HCT116 (cell line): ENCODE data around the gene FXYD1. TPM values are rescaled to one million over a fixed set of nuclear protein-coding genes. Genes with fewer than 3 reads are reported as not detected.

Source experiments
- ATAC-seq: fragments of 200-7000 bp; cut with Tn5 transposase; 2 replicates; pipeline ENCODE4 v1.9.1; 2020; ENCODE audit warnings: mild to moderate bottlenecking, moderate library complexity
- BruUV-seq: library from RNA; stranded (reverse); fragments of 400-500 nt; replicated peaks from 2 replicates; lab custom pipeline; 2021; lab: Mats Ljungman, UMichigan
- CTCF ChIA-PET: fragments of 300-600 bp; sonication (Branson Sonifier 250); formaldehyde crosslinking; loops from one replicate; lab custom pipeline; 2021; ENCODE audit warnings: antibody characterized with exemption; lab: Charles Lee
- POLR2A ChIA-PET: fragments of 300-600, 350-600 bp; sonication (Branson Sonifier 250); formaldehyde crosslinking; loops from one replicate; lab custom pipeline; 2021; ENCODE audit warnings: antibody characterized with exemption; lab: Charles Lee
- RAD21 ChIA-PET, 2 experiments: fragments of 300-600 bp; sonication (Branson Sonifier 250); formaldehyde crosslinking; loops; one replicate each; lab custom pipeline; 2023; ENCODE audit warnings: low total read pairs in 2 of 2; ENCODE audit not compliant: uncharacterized antibody in 2 of 2, unreplicated experiment in 2 of 2, low non-redundant PET in 1 of 2; lab: Charles Lee
- DNase-seq: peaks from one replicate; pipeline ENCODE4 v3.0.0-alpha.2; 2010; ENCODE audit warnings: low read depth, low spot score
- H2AFZ ChIP-seq: fragments of 200-600 bp; shearing (Covaris generic), sonication (generic); 2 replicates; pipeline ENCODE4 v1.6.1; 2017; ENCODE audit warnings: low read depth, mixed run types, mixed read lengths, antibody characterized with exemption, low read length; ENCODE audit not compliant: poor library complexity, severe bottlenecking
- H3K27ac ChIP-seq: 2 replicates; pipeline ENCODE4 v1.5.1; 2012; ENCODE audit warnings: low read depth, low read length
- H3K27me3 ChIP-seq: fragments of 200-600 bp; sonication (generic); 2 replicates; pipeline ENCODE4 v1.6.1; 2016; ENCODE audit warnings: mixed run types, low read length, mixed read lengths; ENCODE audit not compliant: insufficient read depth
- H3K36me3 ChIP-seq, 2 experiments: fragments of 200-500 bp in 1 of 2; fragments of 200-600 bp in 1 of 2; sonication (Bioruptor generic) in 1 of 2; sonication (generic) in 1 of 2; 2 replicates each; pipeline versions ENCODE4 v1.5.1 to v1.6.1; 2014 to 2016; ENCODE audit warnings: low read length in 2 of 2, inconsistent platforms in 1 of 2, mixed read lengths in 1 of 2, mixed run types in 1 of 2; ENCODE audit not compliant: insufficient read depth in 2 of 2, control insufficient read depth in 1 of 2
- H3K4me1 ChIP-seq, 2 experiments: fragments of 200-600 bp in 1 of 2; sonication (generic) in 1 of 2; 2 replicates each; pipeline versions ENCODE4 v1.5.1 to v1.6.1; 2012 to 2017; ENCODE audit warnings: low read length in 2 of 2, inconsistent platforms in 1 of 2, mild to moderate bottlenecking in 1 of 2, mixed read lengths in 1 of 2, mixed run types in 1 of 2, moderate library complexity in 1 of 2; ENCODE audit not compliant: insufficient read depth in 2 of 2, control insufficient read depth in 1 of 2
- H3K4me2 ChIP-seq: fragments of 200-600 bp; sonication (generic); 2 replicates; pipeline ENCODE4 v1.6.1; 2017; ENCODE audit warnings: mixed run types, low read length, mixed read lengths
- H3K4me3 ChIP-seq, 2 experiments: fragments of 200-600 bp in 1 of 2; sonication (generic) in 1 of 2; replicated peaks in 1 of 2; 2 replicates each; pipeline ENCODE4 v1.5.1; 2011 to 2016; ENCODE audit warnings: low read length in 2 of 2, control low read depth in 1 of 2, low read depth in 1 of 2, mild to moderate bottlenecking in 1 of 2, mixed read lengths in 1 of 2, mixed run types in 1 of 2
- H3K79me2 ChIP-seq: fragments of 200-600 bp; sonication (generic); 2 replicates; pipeline ENCODE4 v1.6.1; 2017; ENCODE audit warnings: mild to moderate bottlenecking, mixed run types, low read length, moderate library complexity, mixed read lengths; ENCODE audit not compliant: insufficient read depth
- H3K9ac ChIP-seq: fragments of 200-600 bp; sonication (generic); 2 replicates; pipeline ENCODE4 v1.6.1; 2016; ENCODE audit warnings: low read length, mixed read lengths
- H3K9me2 ChIP-seq: fragments of 200-600 bp; sonication (generic), shearing (Covaris generic); 2 replicates; pipeline ENCODE4 v1.6.1; 2017; ENCODE audit warnings: mixed run types, mild to moderate bottlenecking, moderate library complexity; ENCODE audit not compliant: insufficient read depth
- H3K9me3 ChIP-seq, 2 experiments: fragments of 200-500 bp in 1 of 2; fragments of 200-600 bp in 1 of 2; sonication (Bioruptor generic) in 1 of 2; sonication (generic) in 1 of 2; 2 replicates each; pipeline ENCODE4 v1.6.1; 2014 to 2017; ENCODE audit warnings: low read length in 2 of 2, mixed read lengths in 2 of 2, inconsistent platforms in 1 of 2, low read depth in 1 of 2, mild to moderate bottlenecking in 1 of 2, mixed run types in 1 of 2, moderate library complexity in 1 of 2; ENCODE audit not compliant: control insufficient read depth in 1 of 2, insufficient read depth in 1 of 2
- H4K20me1 ChIP-seq: fragments of 200-600 bp; sonication (generic), shearing (Covaris generic); 2 replicates; pipeline ENCODE4 v1.6.1; 2017; ENCODE audit warnings: mixed run types, mild to moderate bottlenecking, moderate library complexity; ENCODE audit not compliant: insufficient read depth
- ATF3 ChIP-seq: IDR thresholded peaks from 2 replicates; pipeline ENCODE4 v1.6.1; 2012
- CEBPB ChIP-seq: IDR thresholded peaks from 2 replicates; pipeline ENCODE4 v1.6.1; 2012; ENCODE audit warnings: low read depth
- EZH2 ChIP-seq: fragments of 200-600 bp; sonication (generic); IDR thresholded peaks from 2 replicates; pipeline ENCODE4 v1.6.1; 2017; ENCODE audit warnings: antibody characterized with exemption, mixed run types
- EZH2phosphoT487 ChIP-seq: fragments of 200-600 bp; IDR thresholded peaks from 2 replicates; pipeline ENCODE4 v1.6.1; 2018; ENCODE audit warnings: antibody characterized with exemption, borderline replicate concordance
- JUND ChIP-seq: IDR thresholded peaks from 2 replicates; pipeline ENCODE4 v1.6.1; 2012
- MAX ChIP-seq: IDR thresholded peaks from 2 replicates; pipeline ENCODE4 v1.6.1; 2012
- POLR2AphosphoS5 ChIP-seq: IDR thresholded peaks from 2 replicates; pipeline ENCODE4 v1.6.1; 2011; ENCODE audit warnings: mild to moderate bottlenecking, low read depth, low read length, moderate library complexity
- RAD21 ChIP-seq: IDR thresholded peaks from 2 replicates; pipeline ENCODE4 v1.6.1; 2012; ENCODE audit warnings: low read depth, mild to moderate bottlenecking
- SP1 ChIP-seq: IDR thresholded peaks from 2 replicates; pipeline ENCODE4 v1.6.1; 2012; ENCODE audit warnings: low read depth
- SRF ChIP-seq: IDR thresholded peaks from 2 replicates; pipeline ENCODE4 v1.6.1; 2012; ENCODE audit warnings: low read depth
- YY1 ChIP-seq: IDR thresholded peaks from 2 replicates; pipeline ENCODE4 v1.6.1; 2011; ENCODE audit warnings: low read length, low read depth, moderate library complexity, mild to moderate bottlenecking; ENCODE audit not compliant: insufficient replicate concordance; ENCODE audit errors: extremely low read depth
- ZNF274 ChIP-seq: fragments of 200-500 bp; sonication (Bioruptor generic); IDR thresholded peaks from 2 replicates; pipeline ENCODE4 v1.6.1; 2014; ENCODE audit warnings: mild to moderate bottlenecking, low read depth, low read length, inconsistent platforms
- intact Hi-C: fragments of 100-400 bp; cut with micrococcal nuclease; formaldehyde crosslinking; loops from 2 replicates; pipeline ENCODE4 v1.10.0; 2022
- total RNA-seq: library from RNA; stranded (reverse); gene quantifications from one replicate; pipeline ENCODE4 v1.2.1, GENCODE V29; 2021; ENCODE audit not compliant: unreplicated experiment

FXYD1 gene
- total RNA-seq, 1 experiment from 2014 or later, result 7.8 TPM

- CTCF ChIA-PET, result no interaction called here
- no peak for ATAC-seq
Measured at GRCh38 chr19:35104361-35104760, 34.3 kb upstream of the FXYD1 start.

GRCh38 chr19:35105047-35105410 is 33.6 kb upstream of the FXYD1 start:
- Histone ChIP-seq H3K4me3 (no peak overlapping the region), H3K27me3 (no peaks in the 10 kb centered on the region), H3K9me2 (no peaks in the 10 kb centered on the region), H3K4me2 (no peak overlapping the region), H3K4me1 (peaks cover 14 to 30% of the 10 kb centered on the region in 2 experiments), H3K79me2 (no peaks in the 10 kb centered on the region), H3K9me3 (peaks cover 0 to 11% of the 10 kb centered on the region in 2 experiments; a peak in 1 of 4 replicates), H4K20me1 (no peaks in the 10 kb centered on the region), H3K9ac (no peak overlapping the region), H3K27ac (no peak overlapping the region), H2AFZ (no peak overlapping the region), H3K36me3 (no peaks in the 10 kb centered on the region)
- TF ChIP-seq RAD21, result no peak
- TF ChIP-seq YY1, result no peak
- TF ChIP-seq MAX, result no peak
- TF ChIP-seq JUND, result no peak
- TF ChIP-seq SP1, result no peak
- no peak for TF ChIP-seq EZH2phosphoT487
- intact Hi-C loops, result no loop called here
- DNase-seq (no peak), ATAC-seq (no peak)
- RAD21 ChIA-PET, result no interaction called here
- BruUV-seq, result no TSS peak
- CTCF ChIA-PET, result no interaction called here
- POLR2A ChIA-PET, result no interaction called here

More at GRCh38 chr19:35104361-35104760, 34.3 kb upstream of the FXYD1 start:
- RAD21 ChIA-PET, result no interaction called here
- POLR2A ChIA-PET, result no interaction called here
- H3K9me2 ChIP-seq, result no peaks in the 10 kb centered on the region
- H3K27ac ChIP-seq, result no peak overlapping the region
- peaks cover 0 to 11% of the 10 kb centered on the region in 2 experiments; a peak in 1 of 4 replicates for H3K9me3 ChIP-seq
- H3K4me2 ChIP-seq, result no peak overlapping the region
- intact Hi-C loops, result no loop called here
- no peaks in the 10 kb centered on the region for H4K20me1 ChIP-seq
- no peaks in the 10 kb centered on the region for H3K79me2 ChIP-seq
- no TSS peak for BruUV-seq
- no peaks in the 10 kb centered on the region for H3K36me3 ChIP-seq
- no peaks in the 10 kb centered on the region for H3K27me3 ChIP-seq
- DNase-seq, result no peak
- no peak overlapping the region for H3K9ac ChIP-seq
- peaks cover 11 to 23% of the 10 kb centered on the region in 2 experiments for H3K4me1 ChIP-seq
- TF ChIP-seq SRF, result no peak
- no peak for TF ChIP-seq ZNF274
- no peak for TF ChIP-seq YY1
- TF ChIP-seq ATF3, result no peak
- no peak for TF ChIP-seq CEBPB
- no peak for TF ChIP-seq EZH2
- TF ChIP-seq POLR2AphosphoS5, result no peak
- no peak for TF ChIP-seq EZH2phosphoT487
- no peak overlapping the region for H2AFZ ChIP-seq
- H3K4me3 ChIP-seq, result no peak overlapping the region
